ENCODE measurements around the gene SOD1.

Gene SOD1

DNA sequence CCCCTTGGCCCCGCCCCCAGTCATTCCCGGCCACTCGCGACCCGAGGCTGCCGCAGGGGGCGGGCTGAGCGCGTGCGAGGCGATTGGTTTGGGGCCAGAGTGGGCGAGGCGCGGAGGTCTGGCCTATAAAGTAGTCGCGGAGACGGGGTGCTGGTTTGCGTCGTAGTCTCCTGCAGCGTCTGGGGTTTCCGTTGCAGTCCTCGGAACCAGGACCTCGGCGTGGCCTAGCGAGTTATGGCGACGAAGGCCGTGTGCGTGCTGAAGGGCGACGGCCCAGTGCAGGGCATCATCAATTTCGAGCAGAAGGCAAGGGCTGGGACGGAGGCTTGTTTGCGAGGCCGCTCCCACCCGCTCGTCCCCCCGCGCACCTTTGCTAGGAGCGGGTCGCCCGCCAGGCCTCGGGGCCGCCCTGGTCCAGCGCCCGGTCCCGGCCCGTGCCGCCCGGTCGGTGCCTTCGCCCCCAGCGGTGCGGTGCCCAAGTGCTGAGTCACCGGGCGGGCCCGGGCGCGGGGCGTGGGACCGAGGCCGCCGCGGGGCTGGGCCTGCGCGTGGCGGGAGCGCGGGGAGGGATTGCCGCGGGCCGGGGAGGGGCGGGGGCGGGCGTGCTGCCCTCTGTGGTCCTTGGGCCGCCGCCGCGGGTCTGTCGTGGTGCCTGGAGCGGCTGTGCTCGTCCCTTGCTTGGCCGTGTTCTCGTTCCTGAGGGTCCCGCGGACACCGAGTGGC, at the start of gene SOD1:
Gene SOD1 (plus strand): TSS at position 158 of the 723 bp plus-strand sequence. CDS start 77 bp downstream, at position 235.
- H3K27ac ChIP-seq (ENCODE audit: low read depth, low read length): peak within 1 kb of the TSS; percentile 39

GRCh38 chr21:31611445-31611844, 48.0 kb upstream of the SOD1 start:
- Histone ChIP-seq H3K9ac (ENCODE audit: low read depth, low read length) (no peak overlapping the region), H3K9me3 (ENCODE audit: control insufficient read depth, insufficient read depth, low read length) (no peaks in the 10 kb centered on the region), H3K4me1 (ENCODE audit: control insufficient read depth, insufficient read depth, low read length) (no peaks in the 10 kb centered on the region), H3K27ac (ENCODE audit: low read depth, low read length) (no peak overlapping the region), H3K36me3 (ENCODE audit: control insufficient read depth, insufficient read depth, low read length) (no peaks in the 10 kb centered on the region), H3K27me3 (ENCODE audit: control insufficient read depth, insufficient read depth, low read length) (no peaks in the 10 kb centered on the region), H3K4me3 (ENCODE audit: low read depth, low read length) (no peak overlapping the region)

More for the DNA sequence above, at the start of gene SOD1:
- H3K9me3 ChIP-seq (ENCODE audit: control insufficient read depth, insufficient read depth, low read length): no peaks in the 10 kb centered on the region
- peak within 1 kb of the TSS; percentile 60 for H3K9ac ChIP-seq (ENCODE audit: low read depth, low read length)
- no peaks in the 10 kb centered on the region for H3K4me1 ChIP-seq (ENCODE audit: control insufficient read depth, insufficient read depth, low read length)
- peak within 1 kb of the TSS; percentile 71 for H3K4me3 ChIP-seq (ENCODE audit: low read depth, low read length)
- no peaks in the 10 kb centered on the region for H3K27me3 ChIP-seq (ENCODE audit: control insufficient read depth, insufficient read depth, low read length)
- H3K36me3 ChIP-seq (ENCODE audit: control insufficient read depth, insufficient read depth, low read length): peaks cover 21% of the 10 kb centered on the region

- no peaks in the 10 kb centered on the region for H3K9me3 ChIP-seq (ENCODE audit: control insufficient read depth, insufficient read depth, low read length)
- no peaks in the 10 kb centered on the region for H3K27me3 ChIP-seq (ENCODE audit: control insufficient read depth, insufficient read depth, low read length)
- no peaks in the 10 kb centered on the region for H3K4me1 ChIP-seq (ENCODE audit: control insufficient read depth, insufficient read depth, low read length)
These were observed 46.4 kb upstream of the SOD1 start for GRCh38 chr21:31612894-31613785.

GRCh38 chr21:31614705-31615104, 44.8 kb upstream of the SOD1 start:
- Histone ChIP-seq H3K27me3 (ENCODE audit: control insufficient read depth, insufficient read depth, low read length) (no peaks in the 10 kb centered on the region), H3K36me3 (ENCODE audit: control insufficient read depth, insufficient read depth, low read length) (no peaks in the 10 kb centered on the region), H3K4me1 (ENCODE audit: control insufficient read depth, insufficient read depth, low read length) (no peaks in the 10 kb centered on the region), H3K27ac (ENCODE audit: low read depth, low read length) (no peak overlapping the region), H3K4me3 (ENCODE audit: low read depth, low read length) (no peak overlapping the region), H3K9me3 (ENCODE audit: control insufficient read depth, insufficient read depth, low read length) (no peaks in the 10 kb centered on the region), H3K9ac (ENCODE audit: low read depth, low read length) (no peak overlapping the region)

More at GRCh38 chr21:31612894-31613785, 46.4 kb upstream of the SOD1 start:
- Histone ChIP-seq H3K27ac (ENCODE audit: low read depth, low read length) (no peak overlapping the region), H3K4me3 (ENCODE audit: low read depth, low read length) (no peak overlapping the region), H3K9ac (ENCODE audit: low read depth, low read length) (no peak overlapping the region), H3K36me3 (ENCODE audit: control insufficient read depth, insufficient read depth, low read length) (no peaks in the 10 kb centered on the region)

- Histone ChIP-seq H3K4me3 (ENCODE audit: low read depth, low read length) (no peak overlapping the region), H3K4me1 (ENCODE audit: control insufficient read depth, insufficient read depth, low read length) (no peaks in the 10 kb centered on the region), H3K27me3 (ENCODE audit: control insufficient read depth, insufficient read depth, low read length) (no peaks in the 10 kb centered on the region), H3K27ac (ENCODE audit: low read depth, low read length) (no peak overlapping the region), H3K36me3 (ENCODE audit: control insufficient read depth, insufficient read depth, low read length) (no peaks in the 10 kb centered on the region), H3K9me3 (ENCODE audit: control insufficient read depth, insufficient read depth, low read length) (no peaks in the 10 kb centered on the region), H3K9ac (ENCODE audit: low read depth, low read length) (no peak overlapping the region)
These were observed 43.3 kb upstream of the SOD1 start for GRCh38 chr21:31616216-31616615.

- H3K36me3 ChIP-seq (ENCODE audit: control insufficient read depth, insufficient read depth, low read length): no peaks in the 10 kb centered on the region
- H3K27ac ChIP-seq (ENCODE audit: low read depth, low read length): no peak overlapping the region
- H3K9me3 ChIP-seq (ENCODE audit: control insufficient read depth, insufficient read depth, low read length): no peaks in the 10 kb centered on the region
- no peak overlapping the region for H3K9ac ChIP-seq (ENCODE audit: low read depth, low read length)
- H3K27me3 ChIP-seq (ENCODE audit: control insufficient read depth, insufficient read depth, low read length): no peaks in the 10 kb centered on the region
- H3K4me3 ChIP-seq (ENCODE audit: low read depth, low read length): no peak overlapping the region
- no peaks in the 10 kb centered on the region for H3K4me1 ChIP-seq (ENCODE audit: control insufficient read depth, insufficient read depth, low read length)
These were observed 40.6 kb upstream of the SOD1 start for GRCh38 chr21:31618696-31619430.

DNA sequence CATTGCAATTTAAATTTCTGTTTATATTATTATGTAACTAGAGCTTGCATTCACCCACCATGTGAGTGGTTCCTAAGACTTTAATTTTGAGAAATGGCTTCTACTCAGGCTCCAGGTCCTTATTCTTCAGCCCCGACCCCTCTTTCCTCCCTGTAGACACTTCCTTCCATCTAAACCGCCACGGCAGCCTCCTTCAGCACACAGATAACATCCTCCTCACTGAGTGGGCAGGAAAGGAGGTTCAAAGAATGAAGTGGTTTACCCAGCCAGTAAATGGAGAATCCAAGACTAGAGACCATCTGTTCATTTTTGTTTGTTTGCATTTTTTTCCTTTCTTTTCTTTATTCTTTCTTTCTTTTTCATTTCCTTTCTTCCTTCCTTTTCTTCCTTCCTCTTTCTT, 37.1 kb upstream of the SOD1 start:
- Histone ChIP-seq H3K9ac (ENCODE audit: low read depth, low read length) (no peak overlapping the region), H3K36me3 (ENCODE audit: control insufficient read depth, insufficient read depth, low read length) (no peaks in the 10 kb centered on the region), H3K27me3 (ENCODE audit: control insufficient read depth, insufficient read depth, low read length) (no peaks in the 10 kb centered on the region), H3K9me3 (ENCODE audit: control insufficient read depth, insufficient read depth, low read length) (no peaks in the 10 kb centered on the region), H3K4me3 (ENCODE audit: low read depth, low read length) (no peak overlapping the region), H3K4me1 (ENCODE audit: control insufficient read depth, insufficient read depth, low read length) (no peaks in the 10 kb centered on the region), H3K27ac (ENCODE audit: low read depth, low read length) (no peak overlapping the region)

GRCh38 chr21:31623664-31624063, 35.8 kb upstream of the SOD1 start:
- Histone ChIP-seq H3K36me3 (ENCODE audit: control insufficient read depth, insufficient read depth, low read length) (no peaks in the 10 kb centered on the region), H3K9me3 (ENCODE audit: control insufficient read depth, insufficient read depth, low read length) (no peaks in the 10 kb centered on the region), H3K4me1 (ENCODE audit: control insufficient read depth, insufficient read depth, low read length) (no peaks in the 10 kb centered on the region), H3K27me3 (ENCODE audit: control insufficient read depth, insufficient read depth, low read length) (no peaks in the 10 kb centered on the region), H3K4me3 (ENCODE audit: low read depth, low read length) (no peak overlapping the region), H3K9ac (ENCODE audit: low read depth, low read length) (no peak overlapping the region), H3K27ac (ENCODE audit: low read depth, low read length) (no peak overlapping the region)

- Histone ChIP-seq H3K4me3 (ENCODE audit: low read depth, low read length) (no peak overlapping the region), H3K4me1 (ENCODE audit: control insufficient read depth, insufficient read depth, low read length) (no peaks in the 10 kb centered on the region), H3K9me3 (ENCODE audit: control insufficient read depth, insufficient read depth, low read length) (no peaks in the 10 kb centered on the region), H3K27me3 (ENCODE audit: control insufficient read depth, insufficient read depth, low read length) (no peaks in the 10 kb centered on the region), H3K27ac (ENCODE audit: low read depth, low read length) (no peak overlapping the region), H3K36me3 (ENCODE audit: control insufficient read depth, insufficient read depth, low read length) (no peaks in the 10 kb centered on the region), H3K9ac (ENCODE audit: low read depth, low read length) (no peak overlapping the region)
These were observed 35.3 kb upstream of the SOD1 start for GRCh38 chr21:31624181-31624580.

- Histone ChIP-seq H3K27ac (ENCODE audit: low read depth, low read length) (no peak overlapping the region), H3K4me1 (ENCODE audit: control insufficient read depth, insufficient read depth, low read length) (no peaks in the 10 kb centered on the region), H3K36me3 (ENCODE audit: control insufficient read depth, insufficient read depth, low read length) (no peaks in the 10 kb centered on the region), H3K9me3 (ENCODE audit: control insufficient read depth, insufficient read depth, low read length) (no peaks in the 10 kb centered on the region), H3K27me3 (ENCODE audit: control insufficient read depth, insufficient read depth, low read length) (no peaks in the 10 kb centered on the region), H3K4me3 (ENCODE audit: low read depth, low read length) (no peak overlapping the region), H3K9ac (ENCODE audit: low read depth, low read length) (no peak overlapping the region)
These were observed 34.5 kb upstream of the SOD1 start for GRCh38 chr21:31624961-31625491.

All from HUES48 (cell line).